ENCODE results near the gene KIF2A.
"Not testable (repeated sequence)": the region's sequence is repeated elsewhere in the genome, so short reads cannot be mapped to it uniquely, and the experiment has no call there.

The KIF2A gene

DNA sequence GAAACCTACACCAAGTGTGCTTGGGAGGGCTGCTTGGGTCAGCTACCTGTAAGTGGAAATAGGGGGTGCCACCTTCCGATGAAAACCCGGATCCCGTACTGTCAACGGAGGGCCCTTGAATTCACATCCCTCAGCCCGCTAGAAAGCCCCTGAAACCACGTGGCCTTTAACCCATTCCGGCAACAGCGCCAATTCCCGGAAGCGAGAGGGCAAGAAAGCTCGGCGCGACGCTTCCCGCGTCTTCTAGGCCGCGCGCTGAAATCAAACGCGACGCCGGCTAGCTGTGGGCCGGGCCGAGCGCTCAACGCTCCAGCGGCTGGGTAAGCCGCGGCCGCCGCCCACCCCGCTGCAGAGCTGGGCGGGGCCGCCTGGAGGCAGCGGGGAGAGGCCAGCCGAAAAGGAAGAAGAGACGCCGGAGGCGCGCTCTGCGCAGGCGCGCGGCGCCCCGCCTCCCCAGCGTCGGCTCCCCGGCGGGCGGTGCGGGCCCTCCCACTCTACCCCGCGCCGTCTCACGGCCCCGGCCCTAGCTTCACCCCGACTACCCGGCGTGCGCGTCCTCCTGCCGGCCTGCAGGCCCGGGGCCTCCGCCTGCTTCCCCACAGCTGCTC lies at the start of gene KIF2A:
Gene KIF2A (plus strand): TSS at position 492 of the 608 bp plus-strand sequence. CDS start 267 bp downstream, outside the sequence.
- FAIRE-seq = no peak

GRCh38 chr5:62257020-62257367 lies 49.0 kb upstream of the KIF2A start:
- FAIRE-seq = no peak

DNA sequence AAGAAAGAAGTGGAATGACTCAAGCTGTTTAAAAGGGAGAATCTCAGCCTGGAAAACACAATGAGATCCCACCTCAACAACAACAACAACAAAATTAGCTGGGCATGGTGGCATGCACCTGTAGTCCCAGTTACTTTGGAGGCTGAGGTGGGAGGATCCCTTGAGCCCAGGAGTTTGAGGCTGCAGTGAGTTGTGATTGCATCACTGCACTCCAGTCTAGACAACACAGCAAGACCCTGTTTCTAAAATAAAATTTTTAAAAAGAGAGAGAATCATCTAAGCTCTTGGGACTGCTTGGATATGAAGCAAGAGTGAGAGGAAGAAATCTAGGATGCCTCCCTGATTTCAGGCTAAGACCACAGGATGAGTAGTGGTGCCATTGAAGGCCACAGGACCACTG lies 47.4 kb upstream of the KIF2A start:
- FAIRE-seq = no peak

GRCh38 chr5:62259699-62260250 lies 46.2 kb upstream of the KIF2A start:
- FAIRE-seq = no peak

- FAIRE-seq = no peak
Observed at GRCh38 chr5:62260513-62260912, 45.5 kb upstream of the KIF2A start.

DNA sequence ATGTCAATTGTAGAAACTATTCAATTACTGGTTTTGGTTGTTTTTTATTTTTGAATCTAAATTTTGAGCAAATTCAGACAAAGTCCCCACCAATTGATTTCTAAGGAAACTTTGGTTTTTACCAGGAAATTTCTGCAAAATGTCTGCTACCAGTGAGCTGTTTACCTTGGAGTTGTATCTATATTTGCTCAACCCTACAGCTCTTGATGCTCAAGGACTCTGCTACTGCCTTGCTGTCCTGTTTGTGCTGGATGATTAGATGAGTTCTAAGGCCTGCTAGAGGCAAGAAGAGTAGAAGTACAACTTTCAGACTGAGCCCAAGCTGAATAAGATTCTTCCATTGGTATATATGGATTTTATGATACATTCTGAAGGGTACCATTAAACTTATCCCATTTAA lies 42.6 kb upstream of the KIF2A start:
- FAIRE-seq = no peak

GRCh38 chr5:62265648-62266112 lies 40.3 kb upstream of the KIF2A start:
- FAIRE-seq = no peak

DNA sequence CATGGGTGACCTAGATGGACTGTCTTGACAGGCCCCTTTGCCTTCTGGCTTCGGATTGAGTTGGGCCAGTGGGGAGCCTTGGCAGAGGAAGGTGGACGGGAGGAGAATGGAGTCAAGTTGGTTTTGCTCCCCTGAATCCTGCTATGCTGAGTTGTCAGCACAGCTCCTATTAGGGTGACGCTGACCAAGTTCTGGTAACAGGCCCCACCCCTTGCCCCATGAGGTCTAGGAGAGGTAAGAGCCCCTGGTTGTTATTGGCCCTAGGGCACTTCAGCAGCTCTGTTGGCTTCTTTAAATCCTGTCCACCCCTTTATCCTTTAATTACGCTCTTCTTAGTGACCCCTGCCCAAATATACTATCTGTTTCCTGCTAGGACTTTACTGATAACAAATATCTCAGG lies 39.4 kb upstream of the KIF2A start:
- FAIRE-seq = no peak

DNA sequence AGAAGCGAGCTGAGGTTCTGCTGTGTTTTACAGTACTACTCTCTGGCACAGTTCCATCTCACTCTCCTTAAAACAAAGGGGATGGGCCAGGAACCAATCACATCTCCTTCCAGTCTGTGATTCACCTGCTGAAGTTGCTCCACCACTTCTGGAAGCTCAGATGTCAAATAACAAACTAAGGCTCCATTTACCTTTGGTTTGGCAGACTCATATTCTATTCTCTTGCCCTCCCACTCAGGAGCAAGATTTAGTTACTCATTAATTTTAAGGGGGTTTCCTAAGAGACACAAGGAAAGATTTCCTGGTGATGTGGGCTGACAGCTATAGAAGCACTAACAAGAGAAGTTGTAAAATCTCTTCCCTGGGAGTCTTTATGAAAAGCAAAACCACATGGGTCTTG lies 37.8 kb upstream of the KIF2A start:
- FAIRE-seq = no peak

GRCh38 chr5:62268792-62269191 lies 37.2 kb upstream of the KIF2A start:
- no peak for FAIRE-seq

DNA sequence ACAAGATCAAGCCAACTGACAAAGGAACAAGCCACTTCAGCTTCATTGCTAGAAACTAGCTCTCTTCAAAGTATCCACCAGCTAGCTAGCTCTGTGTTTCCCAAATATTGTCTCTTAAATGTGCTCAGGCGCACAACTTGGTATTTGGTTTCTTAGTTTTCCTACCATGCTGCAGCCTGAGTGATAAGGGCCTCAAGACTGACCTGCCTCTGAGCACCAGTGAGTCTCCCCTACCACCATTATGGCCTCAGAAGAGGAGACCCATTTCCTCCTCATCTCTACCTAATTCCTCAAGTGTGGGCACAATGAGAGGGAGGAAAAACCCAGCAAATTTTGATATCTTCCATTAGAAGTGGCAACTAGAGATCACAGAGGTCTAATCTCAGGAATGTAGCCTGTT lies 34.6 kb upstream of the KIF2A start:
- FAIRE-seq = no peak

DNA sequence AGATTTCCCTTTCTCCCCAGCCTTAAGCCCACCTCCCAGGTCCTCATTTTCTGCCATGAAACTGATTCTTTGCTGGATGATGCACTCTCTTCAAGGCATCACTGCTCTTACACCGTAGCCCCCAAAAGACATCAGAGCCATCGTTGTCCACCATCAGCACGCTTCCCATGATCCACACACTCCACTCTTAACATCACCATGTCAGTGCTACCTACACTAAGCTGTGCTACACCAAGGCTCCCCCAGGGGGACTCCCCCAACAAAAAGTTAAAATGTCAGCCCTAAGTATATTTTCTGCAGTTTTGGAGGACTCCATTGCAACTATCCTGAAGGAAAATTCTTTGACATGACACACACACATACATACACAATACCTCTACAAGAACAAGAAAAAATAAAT lies 34.1 kb upstream of the KIF2A start:
- FAIRE-seq = no peak

DNA sequence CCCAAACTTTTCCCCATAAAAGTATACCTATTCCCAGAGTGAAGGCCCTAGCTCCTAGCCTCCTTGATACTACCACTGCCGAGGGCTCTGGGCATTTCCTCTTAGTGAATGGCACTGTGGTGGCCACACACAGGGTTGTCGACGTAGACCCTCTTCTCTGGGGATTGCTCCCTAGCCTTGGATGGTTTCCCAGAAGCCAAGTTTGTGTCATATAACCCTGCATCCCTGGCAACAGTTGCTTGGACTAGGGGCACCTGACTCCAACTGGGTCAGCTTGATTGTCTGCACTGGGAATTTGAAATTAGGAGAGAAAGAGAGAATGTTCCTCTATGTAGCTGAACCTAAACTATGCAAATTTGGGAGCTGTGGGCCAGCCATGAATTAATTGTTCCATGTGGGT lies 32.3 kb upstream of the KIF2A start:
- no peak for FAIRE-seq

GRCh38 chr5:62275581-62275980 lies 30.4 kb upstream of the KIF2A start:
- no peak for FAIRE-seq

GRCh38 chr5:62281411-62281810 lies 24.6 kb upstream of the KIF2A start:
- no peak for FAIRE-seq

- FAIRE-seq = no peak
Observed at GRCh38 chr5:62282064-62282463, 23.9 kb upstream of the KIF2A start.

GRCh38 chr5:62283005-62283404 lies 23.0 kb upstream of the KIF2A start:
- no peak for FAIRE-seq

- FAIRE-seq = no peak
Observed at GRCh38 chr5:62283861-62284260, 22.1 kb upstream of the KIF2A start.

GRCh38 chr5:62284946-62285891 lies 20.8 kb upstream of the KIF2A start:
- no peak for FAIRE-seq

DNA sequence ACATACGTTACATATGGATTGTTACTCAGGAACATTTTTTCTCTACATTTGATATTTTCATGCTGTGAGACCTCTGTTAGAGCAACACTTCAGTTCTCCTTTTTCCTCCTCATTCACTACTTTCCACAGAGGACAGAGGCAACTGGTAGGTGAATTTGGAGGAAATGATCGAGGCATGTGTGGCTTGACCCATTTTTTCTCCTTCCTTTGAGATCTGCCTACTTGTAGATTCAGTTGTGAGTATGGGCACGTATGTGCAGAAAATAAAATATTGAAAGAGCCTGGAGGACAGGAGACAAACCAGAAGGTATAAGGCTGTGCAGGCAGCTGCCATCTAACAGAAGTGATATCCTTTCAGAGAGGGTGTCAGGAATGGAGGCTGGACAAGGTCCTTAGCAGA lies 19.2 kb upstream of the KIF2A start:
- FAIRE-seq = no peak

GRCh38 chr5:62287237-62287636 lies 18.8 kb upstream of the KIF2A start:
- no peak for FAIRE-seq

GRCh38 chr5:62288118-62288517 lies 17.9 kb upstream of the KIF2A start:
- no peak for FAIRE-seq

DNA sequence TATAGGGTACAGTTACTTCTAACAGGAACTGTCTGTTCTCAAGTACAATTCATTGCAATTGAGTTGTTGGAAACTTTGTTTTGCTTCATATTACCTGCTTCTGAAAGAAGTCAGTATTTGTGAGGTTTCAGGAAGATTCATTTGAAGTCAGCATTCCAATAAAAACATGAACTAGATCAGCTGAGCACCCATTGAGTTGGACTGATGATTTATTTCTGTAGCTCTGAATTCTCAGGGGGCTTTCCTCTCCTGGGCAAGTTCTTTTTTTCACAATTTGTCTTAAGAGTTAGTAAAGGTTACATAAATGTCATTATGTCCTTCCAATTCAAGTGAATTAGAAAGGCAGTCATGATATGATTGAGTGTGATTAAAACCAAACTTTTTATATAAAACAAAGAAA lies 16.2 kb upstream of the KIF2A start:
- FAIRE-seq = no peak

DNA sequence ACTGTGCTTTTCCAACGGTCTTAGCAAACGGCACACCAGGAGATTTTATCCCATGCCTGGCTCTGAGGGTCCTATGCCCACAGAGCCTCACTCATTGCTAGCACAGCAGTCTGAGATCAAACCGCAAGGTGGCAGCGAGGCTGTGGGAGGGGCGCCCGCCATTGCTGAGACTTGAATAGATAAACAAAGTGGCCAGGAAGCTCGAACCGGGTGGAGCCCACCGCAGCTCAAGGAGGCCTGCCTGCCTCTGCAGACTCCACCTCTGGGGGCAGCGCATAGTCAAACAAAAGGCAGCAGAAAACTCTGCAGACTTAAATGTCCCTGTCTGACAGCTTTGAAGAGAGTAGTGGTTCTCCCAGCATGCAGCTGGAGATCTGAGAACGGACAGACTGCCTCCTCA lies 14.2 kb upstream of the KIF2A start:
- not testable (repeated sequence) for FAIRE-seq

Data from TTC549 (cell line).